ENCODE data around the gene C12orf57. TPM values are rescaled to one million over a fixed set of nuclear protein-coding genes. Genes with fewer than 3 reads are reported as not detected.

C12orf57 gene
- polyA plus RNA-seq, 1 donor (not counting 4 experiments of a cell fraction or from before 2014, with no cell fraction given), result 137 TPM

DNA sequence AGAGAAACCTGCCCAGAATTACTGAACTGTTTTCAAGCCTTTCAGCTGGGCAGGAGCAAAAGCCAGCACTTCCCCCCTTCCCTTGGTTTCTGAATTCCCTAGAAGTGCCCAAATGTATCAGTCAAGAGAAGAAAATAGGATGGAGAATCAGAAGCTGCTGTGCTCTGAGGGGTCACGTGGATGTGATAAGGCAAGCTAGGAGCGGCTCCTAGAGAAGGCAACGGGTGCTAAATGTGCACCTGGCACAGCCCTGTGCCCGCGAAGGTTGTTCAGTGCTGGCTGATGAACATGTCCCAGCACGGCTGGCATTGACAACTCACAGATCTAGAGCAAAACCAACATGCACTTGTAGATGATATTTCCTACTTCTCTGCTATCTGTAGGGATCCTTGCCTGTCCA, 35.2 kb downstream of the C12orf57 start:
- peaks cover 34 to 66% of the 10 kb centered on the region in 2 experiments for H3K36me3 ChIP-seq (ENCODE audit: control insufficient read depth in 2 of 2, extremely low read depth in 1 of 2, insufficient read depth in 2 of 2, low read length in 2 of 2)
- dilution Hi-C loops (cut with MboI; ENCODE audit: extremely low pct_ligation_motif_present, low sequenced_read_pairs), result no loop called here

DNA sequence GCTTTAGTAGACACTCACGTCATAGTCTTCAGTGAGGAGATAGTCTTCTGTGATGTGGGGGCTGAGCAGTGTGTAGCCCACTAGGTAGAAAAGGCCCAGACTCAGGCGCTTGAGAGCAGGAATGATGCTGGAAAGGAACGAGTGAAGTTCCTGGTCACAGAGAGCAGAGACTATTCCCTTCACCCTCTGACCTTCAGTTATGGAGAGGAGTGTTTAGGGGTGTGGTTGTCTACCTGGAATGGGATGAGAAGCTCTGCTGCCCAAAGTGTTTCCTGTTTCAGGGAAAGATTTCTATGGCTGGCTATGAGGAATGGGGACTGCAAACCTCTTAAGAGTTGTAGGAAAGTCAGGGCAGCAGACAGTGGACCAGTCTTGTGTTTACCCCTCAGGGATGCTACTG, 35.6 kb downstream of the C12orf57 start:
- no peak for TF ChIP-seq EZH2 (IDR thresholded peaks at IDR 0.05; ENCODE audit: low read length)
- TF ChIP-seq, protein P1, sequence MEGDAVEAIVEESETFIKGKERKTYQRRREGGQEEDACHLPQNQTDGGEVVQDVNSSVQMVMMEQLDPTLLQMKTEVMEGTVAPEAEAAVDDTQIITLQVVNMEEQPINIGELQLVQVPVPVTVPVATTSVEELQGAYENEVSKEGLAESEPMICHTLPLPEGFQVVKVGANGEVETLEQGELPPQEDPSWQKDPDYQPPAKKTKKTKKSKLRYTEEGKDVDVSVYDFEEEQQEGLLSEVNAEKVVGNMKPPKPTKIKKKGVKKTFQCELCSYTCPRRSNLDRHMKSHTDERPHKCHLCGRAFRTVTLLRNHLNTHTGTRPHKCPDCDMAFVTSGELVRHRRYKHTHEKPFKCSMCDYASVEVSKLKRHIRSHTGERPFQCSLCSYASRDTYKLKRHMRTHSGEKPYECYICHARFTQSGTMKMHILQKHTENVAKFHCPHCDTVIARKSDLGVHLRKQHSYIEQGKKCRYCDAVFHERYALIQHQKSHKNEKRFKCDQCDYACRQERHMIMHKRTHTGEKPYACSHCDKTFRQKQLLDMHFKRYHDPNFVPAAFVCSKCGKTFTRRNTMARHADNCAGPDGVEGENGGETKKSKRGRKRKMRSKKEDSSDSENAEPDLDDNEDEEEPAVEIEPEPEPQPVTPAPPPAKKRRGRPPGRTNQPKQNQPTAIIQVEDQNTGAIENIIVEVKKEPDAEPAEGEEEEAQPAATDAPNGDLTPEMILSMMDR (optimal IDR thresholded peaks at IDR 0.05 in 1 of 3, IDR thresholded peaks at IDR 0.05 in 1 of 3, conservative IDR thresholded peaks at IDR 0.05 in 1 of 3; ENCODE audit: extremely low read depth in 1 of 3, insufficient read depth in 2 of 3, low read length in 3 of 3), result no peak
- Histone ChIP-seq H3K4me3 (ENCODE audit: control insufficient read depth in 2 of 3, extremely low read depth in 1 of 3, insufficient read depth in 2 of 3, low read depth in 1 of 3, low read length in 3 of 3) (no peak overlapping the region), H3K9ac (ENCODE audit: control insufficient read depth, extremely low read depth, insufficient read depth, low read length) (no peak overlapping the region), H2AFZ (ENCODE audit: control insufficient read depth, low read length) (no peak overlapping the region), H3K27me3 (ENCODE audit: control insufficient read depth, extremely low read depth, insufficient read depth, low read length) (no peaks in the 10 kb centered on the region), H3K27ac (ENCODE audit: control insufficient read depth, insufficient read depth, low read length) (peak overlapping the region; percentile 11), H3K4me2 (ENCODE audit: control insufficient read depth, extremely low read depth, insufficient read depth, low read depth, low read length) (peak overlapping the region; percentile 25), H3K79me2 (ENCODE audit: control insufficient read depth, insufficient read depth, low read length) (no peaks in the 10 kb centered on the region), H3K36me3 (ENCODE audit: control insufficient read depth in 2 of 2, extremely low read depth in 1 of 2, insufficient read depth in 2 of 2, low read length in 2 of 2) (peaks cover 31 to 62% of the 10 kb centered on the region in 2 experiments), H3K9me3 (ENCODE audit: control insufficient read depth, low read depth, low read length) (no peaks in the 10 kb centered on the region), H3K9me1 (ENCODE audit: control insufficient read depth, extremely low read depth, insufficient read depth, low read length) (no peaks in the 10 kb centered on the region), H3K4me1 (ENCODE audit: control insufficient read depth, extremely low read depth, insufficient read depth, low read length) (peaks cover 21% of the 10 kb centered on the region), H4K20me1 (ENCODE audit: control insufficient read depth, extremely low read depth, insufficient read depth, low read length) (peaks cover 3% of the 10 kb centered on the region)
- dilution Hi-C loops (cut with MboI; ENCODE audit: extremely low pct_ligation_motif_present, low sequenced_read_pairs), result no loop called here
- no peak for FAIRE-seq
- no peak for DNase-seq (ENCODE audit: low read depth, low spot score)

More for the DNA sequence above, 35.2 kb downstream of the C12orf57 start:
- no peak for DNase-seq (ENCODE audit: low read depth, low spot score)
- Histone ChIP-seq H4K20me1 (ENCODE audit: control insufficient read depth, extremely low read depth, insufficient read depth, low read length) (peaks cover 3% of the 10 kb centered on the region), H3K79me2 (ENCODE audit: control insufficient read depth, insufficient read depth, low read length) (peaks cover 4% of the 10 kb centered on the region), H3K9ac (ENCODE audit: control insufficient read depth, extremely low read depth, insufficient read depth, low read length) (peak overlapping the region; percentile 14), H2AFZ (ENCODE audit: control insufficient read depth, low read length) (no peak overlapping the region), H3K4me3 (ENCODE audit: control insufficient read depth in 2 of 3, extremely low read depth in 1 of 3, insufficient read depth in 2 of 3, low read depth in 1 of 3, low read length in 3 of 3) (no peak overlapping the region), H3K4me2 (ENCODE audit: control insufficient read depth, extremely low read depth, insufficient read depth, low read depth, low read length) (peak overlapping the region; percentile 25), H3K9me1 (ENCODE audit: control insufficient read depth, extremely low read depth, insufficient read depth, low read length) (no peaks in the 10 kb centered on the region), H3K27me3 (ENCODE audit: control insufficient read depth, extremely low read depth, insufficient read depth, low read length) (no peaks in the 10 kb centered on the region), H3K4me1 (ENCODE audit: control insufficient read depth, extremely low read depth, insufficient read depth, low read length) (peaks cover 21% of the 10 kb centered on the region), H3K9me3 (ENCODE audit: control insufficient read depth, low read depth, low read length) (no peaks in the 10 kb centered on the region), H3K27ac (ENCODE audit: control insufficient read depth, insufficient read depth, low read length) (peak overlapping the region; percentile 62)
- peak; percentile 89 for FAIRE-seq
- no peak for TF ChIP-seq EZH2 (IDR thresholded peaks at IDR 0.05; ENCODE audit: low read length)
- TF ChIP-seq, protein P1 (optimal IDR thresholded peaks at IDR 0.05 in 1 of 3, IDR thresholded peaks at IDR 0.05 in 1 of 3, conservative IDR thresholded peaks at IDR 0.05 in 1 of 3; ENCODE audit: extremely low read depth in 1 of 3, insufficient read depth in 2 of 3, low read length in 3 of 3), result no peak
